ENCODE results near the gene JAM3.

- TF ChIP-seq POLR2A (IDR thresholded peaks at IDR 0.05), result no peak
- TF ChIP-seq, protein P1, sequence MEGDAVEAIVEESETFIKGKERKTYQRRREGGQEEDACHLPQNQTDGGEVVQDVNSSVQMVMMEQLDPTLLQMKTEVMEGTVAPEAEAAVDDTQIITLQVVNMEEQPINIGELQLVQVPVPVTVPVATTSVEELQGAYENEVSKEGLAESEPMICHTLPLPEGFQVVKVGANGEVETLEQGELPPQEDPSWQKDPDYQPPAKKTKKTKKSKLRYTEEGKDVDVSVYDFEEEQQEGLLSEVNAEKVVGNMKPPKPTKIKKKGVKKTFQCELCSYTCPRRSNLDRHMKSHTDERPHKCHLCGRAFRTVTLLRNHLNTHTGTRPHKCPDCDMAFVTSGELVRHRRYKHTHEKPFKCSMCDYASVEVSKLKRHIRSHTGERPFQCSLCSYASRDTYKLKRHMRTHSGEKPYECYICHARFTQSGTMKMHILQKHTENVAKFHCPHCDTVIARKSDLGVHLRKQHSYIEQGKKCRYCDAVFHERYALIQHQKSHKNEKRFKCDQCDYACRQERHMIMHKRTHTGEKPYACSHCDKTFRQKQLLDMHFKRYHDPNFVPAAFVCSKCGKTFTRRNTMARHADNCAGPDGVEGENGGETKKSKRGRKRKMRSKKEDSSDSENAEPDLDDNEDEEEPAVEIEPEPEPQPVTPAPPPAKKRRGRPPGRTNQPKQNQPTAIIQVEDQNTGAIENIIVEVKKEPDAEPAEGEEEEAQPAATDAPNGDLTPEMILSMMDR (IDR thresholded peaks at IDR 0.05), result no peak
Measured at GRCh38 chr11:134154441-134154840, 85.6 kb downstream of the JAM3 start.

All from prostate gland (tissue), 2 donors.